ENCODE measurements around the gene CENPS. TPM values are rescaled to one million over a fixed set of nuclear protein-coding genes. Genes with fewer than 3 reads are reported as not detected.
A peak's percentile ranks its signal among the peaks of the same experiment; 100 is the strongest.

CENPS gene
- total and polyA plus RNA-seq, 2 of the 13 experiments (the other 11 are each of a cell fraction or from before 2014, with no cell fraction given) = 3.3 to 22.0 TPM

GRCh38 chr1:10474613-10475507 is 44.6 kb downstream of the CENPS start, which contains the start of gene PEX14 (continued):
- TF ChIP-seq HOXA5 (CRISPR knock-in tag; IDR thresholded peaks at IDR 0.05) (peak; percentile 92), ATM (IDR thresholded peaks at IDR 0.05; ENCODE audit: borderline replicate concordance) (no peak), ZNF878 (CRISPR knock-in tag; IDR thresholded peaks at IDR 0.05) (no peak), TARDBP (CRISPR knock-in tag; IDR thresholded peaks at IDR 0.05) (peak; percentile 83; the same call in 1 of the 2 replicates), NFE2 (CRISPR knock-in tag; IDR thresholded peaks at IDR 0.05) (no peak), ZBTB37 (CRISPR knock-in tag; IDR thresholded peaks at IDR 0.05) (no peak), ISX (CRISPR knock-in tag; conservative IDR thresholded peaks at IDR 0.05) (0 out of 2 replicates have a peak, but pooled peaks have one; percentile 63), HDAC2 (CRISPR knock-in tag; IDR thresholded peaks at IDR 0.05) (peak; percentile 52; the same call in 1 of the 2 replicates), ZNF775 (CRISPR knock-in tag; IDR thresholded peaks at IDR 0.05; ENCODE audit: borderline replicate concordance) (no peak), ZSCAN20 (CRISPR knock-in tag; IDR thresholded peaks at IDR 0.05; ENCODE audit: borderline replicate concordance) (peak; percentile 78; the same call in 1 of the 2 replicates), PRMT3 (CRISPR knock-in tag; IDR thresholded peaks at IDR 0.05; ENCODE audit: borderline replicate concordance, low read depth) (no peak), HNRNPUL1 (IDR thresholded peaks at IDR 0.05; ENCODE audit: low read depth, low read length) (no peak), ZNF879 (CRISPR knock-in tag; IDR thresholded peaks at IDR 0.05) (no peak), ZNF180 (CRISPR knock-in tag; IDR thresholded peaks at IDR 0.05; ENCODE audit: borderline replicate concordance, low read depth) (no peak), SSRP1 (CRISPR knock-in tag; IDR thresholded peaks at IDR 0.05) (0 out of 2 replicates have a peak, but pooled peaks have one; percentile 31), WIZ (CRISPR knock-in tag; IDR thresholded peaks at IDR 0.05) (no peak), SALL1 (CRISPR knock-in tag; IDR thresholded peaks at IDR 0.05) (peak; percentile 83), ZC3H4 (CRISPR knock-in tag; IDR thresholded peaks at IDR 0.05; ENCODE audit: borderline replicate concordance) (no peak), CEBPZ (IDR thresholded peaks at IDR 0.05; ENCODE audit: low read length) (no peak), ZNF343 (CRISPR knock-in tag; IDR thresholded peaks at IDR 0.05) (no peak)
- TF ChIP-seq, protein P1, sequence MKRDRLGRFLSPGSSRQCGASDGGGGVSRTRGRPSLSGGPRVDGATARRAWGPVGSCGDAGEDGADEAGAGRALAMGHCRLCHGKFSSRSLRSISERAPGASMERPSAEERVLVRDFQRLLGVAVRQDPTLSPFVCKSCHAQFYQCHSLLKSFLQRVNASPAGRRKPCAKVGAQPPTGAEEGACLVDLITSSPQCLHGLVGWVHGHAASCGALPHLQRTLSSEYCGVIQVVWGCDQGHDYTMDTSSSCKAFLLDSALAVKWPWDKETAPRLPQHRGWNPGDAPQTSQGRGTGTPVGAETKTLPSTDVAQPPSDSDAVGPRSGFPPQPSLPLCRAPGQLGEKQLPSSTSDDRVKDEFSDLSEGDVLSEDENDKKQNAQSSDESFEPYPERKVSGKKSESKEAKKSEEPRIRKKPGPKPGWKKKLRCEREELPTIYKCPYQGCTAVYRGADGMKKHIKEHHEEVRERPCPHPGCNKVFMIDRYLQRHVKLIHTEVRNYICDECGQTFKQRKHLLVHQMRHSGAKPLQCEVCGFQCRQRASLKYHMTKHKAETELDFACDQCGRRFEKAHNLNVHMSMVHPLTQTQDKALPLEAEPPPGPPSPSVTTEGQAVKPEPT (CRISPR knock-in tag; IDR thresholded peaks at IDR 0.05; ENCODE audit: low read depth) = no peak
- TF ChIP-seq, protein P2, sequence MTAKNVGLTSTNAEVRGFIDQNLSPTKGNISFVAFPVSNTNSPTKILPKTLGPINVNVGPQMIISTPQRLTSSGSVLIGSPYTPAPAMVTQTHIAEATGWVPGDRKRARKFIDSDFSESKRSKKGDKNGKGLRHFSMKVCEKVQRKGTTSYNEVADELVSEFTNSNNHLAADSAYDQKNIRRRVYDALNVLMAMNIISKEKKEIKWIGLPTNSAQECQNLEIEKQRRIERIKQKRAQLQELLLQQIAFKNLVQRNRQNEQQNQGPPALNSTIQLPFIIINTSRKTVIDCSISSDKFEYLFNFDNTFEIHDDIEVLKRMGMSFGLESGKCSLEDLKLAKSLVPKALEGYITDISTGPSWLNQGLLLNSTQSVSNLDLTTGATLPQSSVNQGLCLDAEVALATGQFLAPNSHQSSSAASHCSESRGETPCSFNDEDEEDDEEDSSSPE (CRISPR knock-in tag; IDR thresholded peaks at IDR 0.05) = peak; percentile 69
